HAP-1 (cell line): ENCODE data around the gene SLC12A9.

Experiments used
- DNase-seq, 2 experiments: peaks; one replicate each; pipeline ENCODE4 v3.0.0-alpha.2; 2016 to 2020; ENCODE audit warnings: low spot score in 2 of 2
- H3K27me3 ChIP-seq: fragments of 250-450 bp; sonication (Bioruptor Pico); 2 replicates; pipeline ENCODE4 v1.5.1; 2020; ENCODE audit warnings: low read depth, mild to moderate bottlenecking, moderate library complexity
- H3K36me3 ChIP-seq: fragments of 250-450 bp; sonication (Bioruptor Pico); replicated peaks from 2 replicates; pipeline ENCODE4 v1.5.1; 2020; ENCODE audit warnings: mild to moderate bottlenecking
- H3K4me1 ChIP-seq: fragments of 250-450 bp; sonication (Bioruptor Pico); 2 replicates; pipeline ENCODE4 v1.5.1; 2020; ENCODE audit warnings: mild to moderate bottlenecking
- H3K4me3 ChIP-seq: fragments of 250-450 bp; sonication (Bioruptor Pico); 2 replicates; pipeline ENCODE4 v1.5.1; 2020; ENCODE audit warnings: mild to moderate bottlenecking, moderate library complexity
- H3K9me3 ChIP-seq: fragments of 250-450 bp; sonication (Bioruptor Pico); 2 replicates; pipeline ENCODE4 v1.5.1; 2020; ENCODE audit warnings: mild to moderate bottlenecking, moderate library complexity
- in situ Hi-C: fragments of 300-500 bp; cut with MboI; formaldehyde crosslinking; loops from 3 replicates; pipeline ENCODE4 v1.14.3; 2020; ENCODE audit warnings: low sequenced_read_pairs, inconsistent platforms, mixed read lengths

The SLC12A9 gene

DNA sequence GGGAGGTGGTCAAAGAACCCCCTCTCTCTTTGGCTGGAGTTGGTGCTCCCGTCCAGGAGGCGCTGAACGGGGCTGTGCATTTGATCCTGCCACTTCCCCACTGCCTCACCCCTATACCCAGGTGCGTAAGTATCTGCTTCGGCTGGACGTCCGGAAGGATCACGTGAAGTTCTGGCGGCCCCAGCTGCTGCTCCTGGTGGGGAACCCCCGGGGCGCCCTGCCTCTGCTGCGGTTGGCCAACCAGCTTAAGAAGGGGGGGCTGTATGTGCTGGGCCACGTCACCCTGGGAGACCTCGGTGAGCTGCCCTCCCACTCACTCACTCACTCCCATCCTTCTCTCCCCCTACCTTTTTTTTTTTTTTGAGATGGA, 9.1 kb downstream of the SLC12A9 start:
- Histone ChIP-seq H3K36me3 (no peaks in the 10 kb centered on the region), H3K9me3 (no peaks in the 10 kb centered on the region), H3K4me1 (peaks cover 1% of the 10 kb centered on the region), H3K27me3 (no peaks in the 10 kb centered on the region), H3K4me3 (no peak overlapping the region)
- in situ Hi-C loops, result no loop called here
- no peak for DNase-seq

DNA sequence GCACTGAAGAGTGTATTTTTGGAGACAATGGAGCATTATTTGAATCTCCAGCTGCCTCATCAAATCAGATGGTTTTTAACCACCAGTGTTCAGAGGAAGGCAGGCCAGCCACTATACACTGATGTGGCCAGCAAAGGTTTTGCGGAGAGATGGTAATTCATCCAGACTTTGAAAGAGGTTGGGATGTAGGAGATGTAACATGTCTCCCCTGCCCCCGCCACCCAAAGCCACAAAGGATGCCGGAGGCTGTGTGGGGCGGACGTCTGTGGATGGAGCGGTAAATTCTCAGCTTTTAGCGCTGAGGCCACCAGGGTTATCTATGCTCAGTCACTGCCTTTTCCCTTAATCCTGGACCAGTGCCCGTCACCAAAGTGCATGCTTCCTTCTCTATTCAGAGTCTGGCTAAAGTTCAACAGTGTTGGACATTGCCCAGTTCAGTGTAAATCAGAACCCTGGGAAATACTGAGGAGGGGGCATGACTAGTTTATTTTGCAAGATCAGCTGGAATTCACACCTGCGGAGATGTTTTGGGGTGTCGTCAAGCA, 11.0 kb downstream of the SLC12A9 start:
- peaks cover 2% of the 10 kb centered on the region; the same call in 1 of the 2 replicates for H3K36me3 ChIP-seq
- peaks cover 8% of the 10 kb centered on the region for H3K4me1 ChIP-seq
- H3K4me3 ChIP-seq, result no peak overlapping the region
- in situ Hi-C loops, result no loop called here
- H3K9me3 ChIP-seq, result no peaks in the 10 kb centered on the region
- no peak for DNase-seq
- H3K27me3 ChIP-seq, result no peaks in the 10 kb centered on the region

DNA sequence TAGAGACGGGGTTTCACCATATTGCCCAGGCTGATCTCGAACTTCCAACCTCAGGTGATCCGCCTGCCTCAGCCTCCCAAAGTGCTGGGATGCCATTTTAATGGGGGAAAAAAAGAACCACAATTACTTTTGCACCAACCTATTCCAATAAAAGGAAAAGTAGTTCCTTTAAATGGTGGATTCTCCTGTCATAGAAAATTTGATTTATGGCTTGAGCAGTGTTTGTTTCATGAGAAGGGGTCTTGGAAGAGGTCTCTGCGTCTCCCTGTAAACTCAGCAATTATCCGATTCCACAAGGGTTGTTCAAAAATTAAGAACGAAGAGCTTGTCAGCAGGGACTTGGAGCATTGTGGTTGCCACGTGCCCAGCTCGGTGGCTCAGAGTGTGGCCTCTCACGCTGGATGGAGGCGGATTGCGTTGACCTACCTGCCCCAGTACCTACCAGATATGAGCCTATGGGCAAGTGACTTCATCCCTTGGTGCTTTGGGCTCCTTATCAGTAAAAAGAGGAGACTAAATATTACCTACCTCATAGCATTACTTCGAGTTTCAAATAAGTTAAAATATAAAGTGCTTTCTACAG, 11.8 kb downstream of the SLC12A9 start:
- Histone ChIP-seq H3K4me3 (no peak overlapping the region), H3K36me3 (peaks cover 11% of the 10 kb centered on the region), H3K4me1 (peaks cover 9% of the 10 kb centered on the region), H3K9me3 (no peaks in the 10 kb centered on the region), H3K27me3 (no peaks in the 10 kb centered on the region)
- in situ Hi-C loops, result no loop called here
- DNase-seq, result no peak

DNA sequence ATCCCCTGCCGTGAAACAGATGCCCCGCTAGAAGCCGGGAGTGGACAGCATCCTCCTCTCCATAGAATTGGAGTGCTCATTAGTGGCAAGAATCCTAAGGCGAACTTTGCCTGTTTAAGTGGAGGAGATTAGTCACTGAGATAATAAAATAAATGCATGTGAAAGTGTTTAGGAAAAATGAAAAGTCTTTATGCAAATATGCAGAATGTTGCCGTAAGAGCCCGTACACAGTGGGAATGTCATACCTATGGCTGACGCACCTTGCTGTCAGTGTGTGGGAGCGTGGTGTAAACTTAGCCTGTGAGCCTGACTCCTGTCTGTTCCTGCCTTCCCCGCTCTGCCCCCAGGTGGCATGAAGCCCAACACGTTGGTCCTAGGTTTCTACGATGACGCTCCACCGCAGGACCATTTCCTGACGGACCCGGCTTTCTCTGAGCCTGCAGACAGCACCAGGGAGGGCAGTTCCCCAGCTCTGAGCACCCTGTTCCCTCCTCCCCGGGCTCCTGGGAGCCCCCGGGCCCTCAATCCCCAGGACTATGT, 12.9 kb downstream of the SLC12A9 start:
- in situ Hi-C loops, result no loop called here
- H3K36me3 ChIP-seq, result peaks cover 18% of the 10 kb centered on the region
- no peaks in the 10 kb centered on the region for H3K9me3 ChIP-seq
- H3K4me3 ChIP-seq, result no peak overlapping the region
- DNase-seq, result no peak
- no peaks in the 10 kb centered on the region for H3K27me3 ChIP-seq
- peaks cover 9% of the 10 kb centered on the region for H3K4me1 ChIP-seq

DNA sequence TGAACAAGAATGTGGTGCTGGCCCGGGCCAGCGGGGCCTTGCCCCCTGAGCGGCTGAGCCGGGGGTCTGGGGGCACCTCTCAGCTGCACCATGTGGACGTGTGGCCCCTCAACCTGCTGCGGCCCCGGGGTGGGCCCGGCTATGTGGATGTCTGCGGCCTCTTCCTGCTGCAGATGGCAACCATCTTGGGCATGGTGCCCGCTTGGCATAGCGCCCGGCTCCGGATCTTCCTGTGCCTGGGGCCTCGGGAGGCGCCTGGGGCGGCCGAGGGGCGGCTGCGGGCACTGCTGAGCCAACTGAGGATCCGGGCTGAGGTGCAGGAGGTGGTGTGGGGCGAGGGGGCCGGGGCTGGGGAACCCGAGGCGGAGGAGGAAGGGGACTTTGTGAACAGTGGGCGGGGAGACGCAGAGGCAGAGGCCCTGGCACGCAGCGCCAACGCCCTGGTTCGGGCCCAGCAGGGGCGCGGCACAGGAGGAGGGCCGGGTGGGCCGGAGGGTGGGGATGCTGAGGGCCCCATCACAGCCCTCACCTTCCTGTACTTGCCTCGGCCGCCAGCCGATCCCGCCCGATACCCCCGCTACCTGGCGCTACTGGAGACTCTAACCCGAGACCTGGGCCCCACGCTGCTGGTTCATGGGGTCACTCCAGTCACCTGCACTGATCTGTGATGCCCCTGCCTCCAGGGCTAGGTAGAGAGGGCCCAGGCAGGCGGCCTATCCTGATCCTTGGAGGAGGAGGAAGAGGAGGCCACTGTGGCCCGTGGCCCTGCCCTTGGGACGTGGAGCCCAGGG, 13.6 kb downstream of the SLC12A9 start:
- peaks cover 9% of the 10 kb centered on the region for H3K4me1 ChIP-seq
- H3K4me3 ChIP-seq, result no peak overlapping the region
- H3K36me3 ChIP-seq, result peaks cover 25% of the 10 kb centered on the region
- in situ Hi-C loops, result no loop called here
- no peaks in the 10 kb centered on the region for H3K27me3 ChIP-seq
- no peak for DNase-seq
- no peaks in the 10 kb centered on the region for H3K9me3 ChIP-seq

DNA sequence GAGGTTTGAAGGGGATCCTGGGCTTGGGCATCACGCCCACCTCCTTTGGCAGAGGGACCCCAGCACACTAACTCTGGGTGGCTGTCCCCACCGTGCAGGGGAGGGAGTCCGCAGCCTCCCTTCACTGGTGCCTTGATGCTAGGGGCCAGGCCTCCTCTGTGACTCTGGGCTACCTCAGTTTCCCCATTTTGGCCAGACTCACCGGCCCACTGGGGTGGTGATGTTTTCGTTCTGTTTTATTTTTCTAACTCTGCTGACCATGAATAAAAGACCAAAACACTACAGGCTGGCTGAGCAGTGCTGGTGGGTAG, 14.2 kb downstream of the SLC12A9 start:
- in situ Hi-C loops, result no loop called here

DNA sequence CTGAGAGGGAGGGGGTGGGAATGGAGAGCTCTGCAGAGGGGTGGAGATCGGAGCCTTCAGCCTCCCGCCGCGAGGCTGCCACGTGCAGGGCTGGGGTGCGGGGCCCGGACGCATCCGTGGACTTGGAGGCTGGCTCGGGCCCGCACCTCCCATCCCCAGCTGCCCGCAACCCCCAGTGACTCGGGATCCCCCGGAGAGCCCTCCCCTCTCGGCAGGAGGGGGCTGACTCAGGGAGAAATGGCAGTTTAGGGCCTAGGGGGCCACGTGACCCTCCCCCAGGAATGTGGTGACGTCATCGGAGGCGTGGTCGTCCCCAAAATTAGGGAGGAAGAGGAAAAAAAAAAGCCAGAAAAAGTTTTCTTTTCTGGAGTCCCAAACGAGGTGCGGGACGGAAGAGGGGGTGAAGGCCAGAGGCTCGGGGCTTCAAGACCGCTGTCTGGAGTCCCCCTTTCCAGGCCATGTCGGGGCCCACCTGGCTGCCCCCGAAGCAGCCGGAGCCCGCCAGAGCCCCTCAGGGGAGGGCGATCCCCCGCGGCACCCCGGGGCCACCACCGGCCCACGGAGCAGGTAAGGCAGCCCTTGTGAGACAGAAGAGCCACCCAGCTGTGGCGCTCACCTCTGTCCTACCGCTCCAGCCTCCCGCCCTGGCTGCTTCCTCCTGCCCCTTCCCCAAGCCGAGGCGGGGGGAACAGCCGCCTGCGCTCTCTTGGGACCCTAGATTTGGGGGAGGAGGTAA, 14.7 kb downstream of the SLC12A9 start, which contains the start of gene TRIP6:
Gene TRIP6 (plus strand): TSS at position 348 of the 736 bp plus-strand sequence. CDS start 111 bp downstream, at position 459.
- peaks cover 9% of the 10 kb centered on the region for H3K4me1 ChIP-seq
- peak; percentile 70 to 94 for DNase-seq
- H3K9me3 ChIP-seq, result no peaks in the 10 kb centered on the region
- H3K4me3 ChIP-seq, result peak within 1 kb of the TSS; percentile 68
- H3K36me3 ChIP-seq, result peaks cover 33% of the 10 kb centered on the region
- H3K27me3 ChIP-seq, result no peaks in the 10 kb centered on the region
- in situ Hi-C loops, result no loop called here

More for the DNA sequence above, 14.2 kb downstream of the SLC12A9 start:
- Histone ChIP-seq H3K36me3 (peaks cover 30% of the 10 kb centered on the region), H3K27me3 (no peaks in the 10 kb centered on the region), H3K9me3 (no peaks in the 10 kb centered on the region), H3K4me1 (peaks cover 9% of the 10 kb centered on the region), H3K4me3 (peak overlapping the region; percentile 68)
- DNase-seq, result no peak

DNA sequence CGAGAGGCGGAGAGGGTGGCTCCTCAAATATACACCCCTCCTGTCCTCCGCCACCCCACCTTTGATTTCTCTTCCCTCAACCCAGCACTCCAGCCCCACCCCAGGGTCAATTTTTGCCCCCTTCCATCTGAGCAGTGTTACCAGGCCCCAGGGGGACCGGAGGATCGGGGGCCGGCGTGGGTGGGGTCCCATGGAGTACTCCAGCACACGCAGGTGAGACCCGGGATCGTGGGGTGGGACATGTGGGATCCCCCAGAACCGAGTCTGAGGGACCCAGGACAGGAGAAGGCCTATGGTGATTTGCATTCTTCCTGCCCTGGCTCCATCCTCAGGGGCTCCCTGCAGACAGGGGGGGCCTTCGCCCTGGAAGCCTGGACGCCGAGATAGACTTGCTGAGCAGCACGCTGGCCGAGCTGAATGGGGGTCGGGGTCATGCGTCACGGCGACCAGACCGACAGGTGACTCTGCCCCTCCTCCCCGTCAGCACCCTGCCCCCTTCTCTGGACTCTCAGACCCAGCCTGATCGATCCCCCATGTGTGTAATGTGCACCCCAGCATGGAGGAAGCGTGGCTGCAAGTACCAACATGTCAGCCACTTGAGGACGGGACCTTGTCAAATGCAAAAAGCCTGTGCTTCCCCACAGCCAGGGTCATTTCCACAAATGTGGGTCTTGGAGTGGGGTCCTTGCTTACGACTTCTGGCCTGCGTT, 15.4 kb downstream of the SLC12A9 start:
- in situ Hi-C loops, result no loop called here
- no peak for DNase-seq
- Histone ChIP-seq H3K4me1 (peaks cover 9% of the 10 kb centered on the region), H3K4me3 (peak overlapping the region; percentile 68), H3K27me3 (no peaks in the 10 kb centered on the region), H3K9me3 (no peaks in the 10 kb centered on the region), H3K36me3 (peaks cover 38% of the 10 kb centered on the region)

DNA sequence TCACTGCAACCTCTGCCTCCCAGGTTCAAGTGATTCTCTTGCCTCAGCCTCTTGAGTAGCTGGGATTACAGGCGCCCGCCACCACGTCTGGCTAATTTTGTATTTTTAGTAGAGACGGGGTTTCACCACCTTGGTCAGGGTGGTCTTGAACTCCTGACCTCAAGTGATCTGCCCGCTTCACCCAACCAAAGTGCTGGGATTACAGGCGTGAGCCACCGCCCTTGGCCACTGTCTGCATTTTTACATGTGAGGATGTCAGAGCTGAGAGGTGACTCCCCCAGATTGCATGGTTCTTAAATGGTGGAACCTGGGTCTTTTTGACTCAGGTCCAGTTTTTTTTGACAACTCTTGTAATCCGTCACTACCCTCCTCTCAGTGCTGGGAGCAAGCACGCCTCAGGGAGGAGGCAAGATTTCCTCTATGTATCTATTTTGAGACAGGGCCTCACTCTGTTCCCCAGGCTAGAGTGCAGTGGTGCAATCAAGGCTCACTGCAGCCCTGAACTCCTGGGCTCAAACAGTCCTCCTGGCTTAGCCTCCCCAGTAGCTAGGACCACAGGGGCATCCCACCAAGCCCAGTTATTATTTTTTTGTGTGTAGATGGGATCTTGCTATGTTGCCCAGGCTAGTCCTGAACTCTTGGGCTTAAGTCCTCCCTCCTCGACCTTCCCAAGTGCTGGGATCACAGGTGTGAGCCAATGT, 21.2 kb downstream of the SLC12A9 start:
- H3K9me3 ChIP-seq, result no peaks in the 10 kb centered on the region
- no peak for DNase-seq
- H3K27me3 ChIP-seq, result no peaks in the 10 kb centered on the region
- in situ Hi-C loops, result no loop called here
- peak overlapping the region; percentile 97 for H3K4me3 ChIP-seq
- H3K4me1 ChIP-seq, result peaks cover 8% of the 10 kb centered on the region
- H3K36me3 ChIP-seq, result peaks cover 82% of the 10 kb centered on the region

DNA sequence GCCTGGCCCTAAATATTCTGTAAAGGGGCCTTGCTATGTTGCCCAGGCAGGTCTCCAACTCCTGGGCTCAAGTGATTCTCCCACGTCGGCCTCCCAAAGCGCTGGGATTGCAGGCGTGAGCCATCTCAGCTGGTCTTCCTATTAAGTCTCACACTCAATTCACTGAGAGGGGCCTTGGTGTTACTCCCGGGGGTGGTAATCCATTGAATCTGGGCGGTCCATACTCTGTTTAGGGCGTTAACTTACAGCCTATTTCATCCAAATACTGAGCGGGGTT, 21.7 kb downstream of the SLC12A9 start:
- Histone ChIP-seq H3K4me1 (peaks cover 8% of the 10 kb centered on the region), H3K27me3 (no peaks in the 10 kb centered on the region), H3K36me3 (peaks cover 82% of the 10 kb centered on the region), H3K4me3 (peak overlapping the region; percentile 97), H3K9me3 (no peaks in the 10 kb centered on the region)
- in situ Hi-C loops, result no loop called here
- DNase-seq, result no peak

DNA sequence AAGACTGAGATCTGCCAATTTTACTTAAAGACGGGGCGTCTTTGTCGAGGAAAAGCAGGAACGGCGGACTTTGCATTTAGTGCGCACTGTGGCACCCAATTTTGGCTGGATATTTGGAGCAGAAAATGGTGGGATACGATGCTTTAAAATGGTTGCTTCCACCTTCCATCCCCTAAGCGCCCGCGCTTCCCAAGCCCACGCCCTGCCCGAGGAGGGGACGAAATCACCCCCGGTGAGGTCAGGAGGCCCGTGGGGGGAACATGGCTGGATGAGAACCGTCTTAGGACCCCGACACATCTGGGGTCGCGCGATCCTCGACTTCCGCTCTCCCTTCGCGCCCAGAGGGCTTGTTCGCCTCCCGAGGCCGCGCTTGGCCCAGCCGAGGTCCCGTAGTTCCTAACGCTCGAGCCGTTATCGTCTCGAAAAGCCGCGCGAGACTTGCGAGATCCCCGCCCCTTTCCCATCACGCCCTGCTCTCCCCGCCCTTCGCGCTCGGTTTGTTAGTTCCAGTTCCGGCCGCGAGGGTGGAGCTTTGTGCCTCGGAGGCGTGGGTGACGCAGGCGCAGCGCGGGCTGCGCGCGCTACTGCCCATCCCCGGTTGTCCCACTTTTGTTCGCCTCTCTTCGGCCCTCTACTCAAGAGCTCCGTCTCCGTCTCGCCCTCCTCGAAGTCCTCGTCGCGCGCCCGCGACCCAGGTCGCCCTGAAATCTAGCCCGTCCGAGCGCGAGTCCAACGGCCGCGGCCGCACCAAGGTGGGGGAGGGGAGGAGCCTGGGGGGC, 22.3 kb downstream of the SLC12A9 start, which contains the start of gene SRRT:
Gene SRRT (plus strand): TSS at position 527 of the 779 bp plus-strand sequence. CDS start 488 bp downstream, outside the sequence.
- Histone ChIP-seq H3K36me3 (peaks cover 84% of the 10 kb centered on the region), H3K4me3 (peak within 1 kb of the TSS; percentile 97), H3K4me1 (peaks cover 8% of the 10 kb centered on the region), H3K9me3 (no peaks in the 10 kb centered on the region), H3K27me3 (no peaks in the 10 kb centered on the region)
- in situ Hi-C loops, result no loop called here
- peak; percentile 97 to 99 for DNase-seq

DNA sequence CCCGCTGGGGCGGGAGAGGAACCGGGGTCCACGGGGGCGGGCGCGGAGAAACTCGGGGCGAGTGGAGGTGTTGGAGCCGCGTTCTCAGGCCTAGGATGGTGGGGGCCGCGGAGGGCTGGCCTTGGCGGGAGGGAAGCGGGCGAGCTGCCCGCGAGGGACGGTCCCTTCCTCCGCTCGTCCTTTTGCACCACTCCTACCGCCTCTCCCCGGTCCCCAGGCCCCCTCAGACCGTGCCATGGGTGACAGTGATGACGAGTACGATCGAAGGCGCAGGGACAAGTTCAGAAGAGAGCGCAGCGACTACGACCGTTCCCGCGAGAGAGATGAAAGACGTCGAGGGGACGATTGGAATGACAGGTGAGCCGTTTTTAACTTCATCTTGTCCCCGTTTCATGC, 22.8 kb downstream of the SLC12A9 start:
- peaks cover 8% of the 10 kb centered on the region for H3K4me1 ChIP-seq
- DNase-seq, result peak in 1 of 2 experiments; percentile 49

More for the DNA sequence above, 22.8 kb downstream of the SLC12A9 start:
- in situ Hi-C loops, result no loop called here
- peak overlapping the region; percentile 97 for H3K4me3 ChIP-seq
- peaks cover 84% of the 10 kb centered on the region for H3K36me3 ChIP-seq
- no peaks in the 10 kb centered on the region for H3K27me3 ChIP-seq
- H3K9me3 ChIP-seq, result no peaks in the 10 kb centered on the region
